H9 (cell line): ENCODE measurements around the gene VWA8. TPM values are rescaled to one million over a fixed set of nuclear protein-coding genes. Genes with fewer than 3 reads are reported as not detected.

ENCODE experiments used
- DNase-seq: peaks from one replicate; pipeline ENCODE4 v3.0.0-alpha.2; 2017
- H2AFZ ChIP-seq: one replicate; pipeline ENCODE4 v1.6.1; 2013; ENCODE audit warnings: mild to moderate bottlenecking, low read length, control low read depth, moderate library complexity
- H2AK5ac ChIP-seq: 2 replicates; pipeline ENCODE4 v1.6.1; 2013; ENCODE audit warnings: low read length, control low read depth, mixed read lengths; ENCODE audit not compliant: insufficient read length
- H2BK120ac ChIP-seq: one replicate; pipeline ENCODE4 v1.6.1; 2013; ENCODE audit warnings: low read depth, mild to moderate bottlenecking, low read length, control low read depth, inconsistent platforms; ENCODE audit not compliant: poor library complexity, severe bottlenecking
- H2BK12ac ChIP-seq: 2 replicates; pipeline ENCODE4 v1.6.1; 2013; ENCODE audit warnings: low read length, control low read depth, mixed read lengths, low read depth; ENCODE audit not compliant: insufficient read length
- H2BK15ac ChIP-seq: 2 replicates; pipeline ENCODE4 v1.6.1; 2013; ENCODE audit warnings: low read depth, low read length, control low read depth
- H2BK20ac ChIP-seq: one replicate; pipeline ENCODE4 v1.6.1; 2013; ENCODE audit warnings: low read depth, mild to moderate bottlenecking, low read length, control low read depth, inconsistent platforms; ENCODE audit not compliant: poor library complexity, severe bottlenecking
- H2BK5ac ChIP-seq: 2 replicates; pipeline ENCODE4 v1.6.1; 2013; ENCODE audit warnings: low read length, control low read depth, mixed read lengths; ENCODE audit not compliant: insufficient read length
- H3K14ac ChIP-seq: 2 replicates; pipeline ENCODE4 v1.6.1; 2013; ENCODE audit warnings: low read length, control low read depth; ENCODE audit not compliant: insufficient read depth
- H3K18ac ChIP-seq: 2 replicates; pipeline ENCODE4 v1.6.1; 2013; ENCODE audit warnings: low read depth, mild to moderate bottlenecking, mixed read lengths, low read length, control low read depth; ENCODE audit not compliant: insufficient read length
- H3K23ac ChIP-seq: 2 replicates; pipeline ENCODE4 v1.6.1; 2013; ENCODE audit warnings: low read length, control low read depth, mixed read lengths, low read depth; ENCODE audit not compliant: insufficient read length
- H3K23me2 ChIP-seq: 2 replicates; pipeline ENCODE4 v1.6.1; 2013; ENCODE audit warnings: low read depth, mild to moderate bottlenecking, mixed read lengths, low read length, control low read depth; ENCODE audit not compliant: insufficient read length, poor library complexity, severe bottlenecking
- H3K27ac ChIP-seq: 2 replicates; pipeline ENCODE4 v1.5.1; 2013; ENCODE audit warnings: low read length, control low read depth, mixed read lengths, low read depth; ENCODE audit not compliant: insufficient read length
- H3K27me3 ChIP-seq: 2 replicates; pipeline ENCODE4 v1.6.1; 2013; ENCODE audit warnings: low read length, control low read depth, inconsistent platforms; ENCODE audit not compliant: insufficient read depth
- H3K4ac ChIP-seq: 2 replicates; pipeline ENCODE4 v1.6.1; 2013; ENCODE audit warnings: low read depth, mild to moderate bottlenecking, control low read depth, inconsistent platforms, low read length, moderate library complexity
- H3K4me1 ChIP-seq: 2 replicates; pipeline ENCODE4 v1.6.1; 2013; ENCODE audit warnings: low read length, control low read depth, inconsistent platforms; ENCODE audit not compliant: insufficient read depth
- H3K4me2 ChIP-seq: 2 replicates; pipeline ENCODE4 v1.6.1; 2013; ENCODE audit warnings: low read length, control low read depth, mixed read lengths; ENCODE audit not compliant: insufficient read length, insufficient read depth
- H3K56ac ChIP-seq: 2 replicates; pipeline ENCODE4 v1.6.1; 2013; ENCODE audit warnings: low read depth, mild to moderate bottlenecking, mixed read lengths, low read length, control low read depth; ENCODE audit not compliant: insufficient read length
- H3K79me1 ChIP-seq: 2 replicates; pipeline ENCODE4 v1.6.1; 2013; ENCODE audit warnings: low read depth, mild to moderate bottlenecking, moderate library complexity, low read length, control low read depth, inconsistent platforms; ENCODE audit not compliant: insufficient read depth, poor library complexity, severe bottlenecking
- H3K79me2 ChIP-seq: 2 replicates; pipeline ENCODE4 v1.6.1; 2013; ENCODE audit warnings: low read length, control low read depth, inconsistent platforms; ENCODE audit not compliant: insufficient read depth
- H3K9ac ChIP-seq: 2 replicates; pipeline ENCODE4 v1.6.1; 2013; ENCODE audit warnings: low read length, control low read depth, mixed read lengths; ENCODE audit not compliant: insufficient read length; ENCODE audit errors: extremely low read depth
- H3K9me3 ChIP-seq: one replicate; pipeline ENCODE4 v1.6.1; 2013; ENCODE audit warnings: low read depth, low read length, inconsistent platforms; ENCODE audit not compliant: control insufficient read depth
- H3T11ph ChIP-seq: one replicate; pipeline ENCODE4 v1.6.1; 2013; ENCODE audit warnings: mild to moderate bottlenecking, low read length, control low read depth, inconsistent platforms
- H4K20me1 ChIP-seq: one replicate; pipeline ENCODE4 v1.6.1; 2013; ENCODE audit not compliant: control insufficient read depth, insufficient read length, insufficient read depth
- H4K5ac ChIP-seq: 2 replicates; pipeline ENCODE4 v1.6.1; 2013; ENCODE audit warnings: low read depth, mild to moderate bottlenecking, mixed read lengths, low read length, control low read depth; ENCODE audit not compliant: insufficient read length
- H4K8ac ChIP-seq: replicated peaks from 2 replicates; pipeline ENCODE4 v1.6.1; 2013; ENCODE audit warnings: low read length, control low read depth, mixed read lengths, low read depth; ENCODE audit not compliant: insufficient read length
- H4K91ac ChIP-seq: 2 replicates; pipeline ENCODE4 v1.6.1; 2013; ENCODE audit warnings: low read depth, mild to moderate bottlenecking, moderate library complexity, mixed read lengths, low read length, control low read depth; ENCODE audit not compliant: insufficient read length
- H3K27ac Mint-ChIP-seq, 3 experiments: 2 replicates in 2 of 3; 3 replicates in 1 of 3; pipeline ENCODE4 v1.8.0; 2020 to 2021; ENCODE audit warnings: mixed read lengths in 3 of 3, mild to moderate bottlenecking in 1 of 3, moderate library complexity in 1 of 3
- H3K27me3 Mint-ChIP-seq: 2 replicates; pipeline ENCODE4 v1.8.0; 2021; ENCODE audit warnings: low read depth, mild to moderate bottlenecking, moderate library complexity, mixed read lengths
- H3K36me3 Mint-ChIP-seq, 3 experiments: 2 replicates in 2 of 3; 3 replicates in 1 of 3; pipeline ENCODE4 v1.8.0; 2020 to 2021; ENCODE audit warnings: low read depth in 3 of 3, mixed read lengths in 3 of 3; ENCODE audit not compliant: insufficient read depth in 1 of 3
- H3K4me1 Mint-ChIP-seq, 2 experiments: 2 replicates each; pipeline ENCODE4 v1.8.0; 2020; ENCODE audit warnings: mixed read lengths in 2 of 2
- H3K4me3 Mint-ChIP-seq, 2 experiments: 2 replicates in 1 of 2; 3 replicates in 1 of 2; pipeline ENCODE4 v1.8.0; 2020 to 2021; ENCODE audit warnings: mild to moderate bottlenecking in 2 of 2, mixed read lengths in 2 of 2, moderate library complexity in 1 of 2
- H3K9me3 Mint-ChIP-seq, 2 experiments: 2 replicates in 1 of 2; 3 replicates in 1 of 2; pipeline ENCODE4 v1.8.0; 2020; ENCODE audit warnings: mild to moderate bottlenecking in 2 of 2, mixed read lengths in 2 of 2, moderate library complexity in 1 of 2
- WGBS: extraction: QIAGEN DNeasy Blood & Tissue Kit; methylation state at CpG from one replicate; pipeline ENCODE4 v1.1.7; 2013; ENCODE audit warnings: missing lambda C conversion rate, low lambda C conversion rate, mixed read lengths; ENCODE audit not compliant: insufficient read length; ENCODE audit errors: extremely low coverage; 5-methylcytosine and 5-hydroxymethylcytosine counted together
- total RNA-seq: library from RNA; stranded (reverse); gene quantifications from 2 replicates; pipeline ENCODE4 v1.2.1, GENCODE V29; 2021
- TF ChIP-seq, protein P1 (sequence below): fragments of 200-600 bp; sonication (generic); conservative IDR thresholded peaks from 3 replicates; pipeline ENCODE4 v1.8.0; 2021; ENCODE audit warnings: antibody characterized with exemption, mild to moderate bottlenecking

VWA8 gene
- total RNA-seq, 1 experiment from 2014 or later: 17.4 TPM

DNA sequence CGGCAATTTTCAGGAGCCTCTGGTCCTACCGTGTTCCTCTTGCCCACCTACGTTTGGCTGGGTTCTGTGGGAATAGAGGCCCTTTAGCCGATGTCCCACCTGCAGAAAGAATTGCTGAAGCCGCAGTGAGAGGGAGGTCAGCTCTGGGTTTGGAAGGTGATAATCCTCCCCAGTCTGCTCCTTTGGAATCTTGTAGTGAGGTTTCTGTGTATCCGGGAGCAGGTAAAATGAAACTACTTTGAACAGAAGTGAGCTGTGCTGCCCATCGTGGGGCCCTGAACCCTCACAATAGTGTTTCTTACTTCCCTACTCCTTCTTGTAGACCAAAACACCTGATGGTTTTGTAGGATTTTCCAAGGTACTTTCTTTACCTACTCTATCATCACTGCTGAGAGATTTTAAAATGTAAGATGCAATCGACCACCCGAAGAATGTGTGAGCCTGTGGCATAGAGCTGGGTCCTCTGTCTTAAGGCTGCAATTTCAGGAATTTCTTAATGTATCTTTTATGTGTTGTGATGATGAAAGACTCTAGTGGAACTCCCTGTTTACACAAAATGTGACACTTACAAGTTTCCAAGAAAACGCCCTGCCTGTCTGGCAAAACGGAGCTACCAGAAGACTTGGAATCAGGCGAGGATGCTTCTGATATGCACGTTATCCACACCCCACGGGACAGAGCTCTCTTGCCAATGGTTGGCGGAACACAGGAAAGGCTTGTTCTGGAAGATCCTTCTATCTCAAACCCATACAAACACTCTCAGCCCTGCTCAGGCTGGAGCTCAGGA is 427.4 kb downstream of the VWA8 start:
- Histone ChIP-seq H2AFZ (no peak overlapping the region), H3K9ac (no peak overlapping the region), H2BK12ac (no peak overlapping the region), H4K8ac (no peak overlapping the region), H3K27ac (no peak overlapping the region), H3K79me2 (no peaks in the 10 kb centered on the region), H4K91ac (no peak overlapping the region), H4K20me1 (no peaks in the 10 kb centered on the region), H3K9me3 (no peaks in the 10 kb centered on the region), H3K4ac (no peak overlapping the region), H3K79me1 (no peaks in the 10 kb centered on the region), H2BK5ac (no peak overlapping the region), H2BK20ac (no peak overlapping the region), H3T11ph (no peak overlapping the region), H4K5ac (no peak overlapping the region), H3K23me2 (no peaks in the 10 kb centered on the region), H3K23ac (no peak overlapping the region), H3K27me3 (no peaks in the 10 kb centered on the region), H2BK120ac (no peak overlapping the region), H3K18ac (no peak overlapping the region), H3K14ac (no peak overlapping the region), H2BK15ac (no peak overlapping the region), H3K4me1 (no peaks in the 10 kb centered on the region), H3K4me2 (no peak overlapping the region), H3K56ac (no peak overlapping the region), H2AK5ac (no peak overlapping the region)
- no peaks in the 10 kb centered on the region; a peak in 1 of 4 replicates for H3K4me1 Mint-ChIP-seq
- H3K36me3 Mint-ChIP-seq: no peaks in the 10 kb centered on the region
- no peak for DNase-seq
- no peak overlapping the region for H3K27ac Mint-ChIP-seq
- no CpG with 5 or more reads among the region's 15 CpGs for WGBS
- no peak overlapping the region for H3K4me3 Mint-ChIP-seq
- TF ChIP-seq, protein P1, sequence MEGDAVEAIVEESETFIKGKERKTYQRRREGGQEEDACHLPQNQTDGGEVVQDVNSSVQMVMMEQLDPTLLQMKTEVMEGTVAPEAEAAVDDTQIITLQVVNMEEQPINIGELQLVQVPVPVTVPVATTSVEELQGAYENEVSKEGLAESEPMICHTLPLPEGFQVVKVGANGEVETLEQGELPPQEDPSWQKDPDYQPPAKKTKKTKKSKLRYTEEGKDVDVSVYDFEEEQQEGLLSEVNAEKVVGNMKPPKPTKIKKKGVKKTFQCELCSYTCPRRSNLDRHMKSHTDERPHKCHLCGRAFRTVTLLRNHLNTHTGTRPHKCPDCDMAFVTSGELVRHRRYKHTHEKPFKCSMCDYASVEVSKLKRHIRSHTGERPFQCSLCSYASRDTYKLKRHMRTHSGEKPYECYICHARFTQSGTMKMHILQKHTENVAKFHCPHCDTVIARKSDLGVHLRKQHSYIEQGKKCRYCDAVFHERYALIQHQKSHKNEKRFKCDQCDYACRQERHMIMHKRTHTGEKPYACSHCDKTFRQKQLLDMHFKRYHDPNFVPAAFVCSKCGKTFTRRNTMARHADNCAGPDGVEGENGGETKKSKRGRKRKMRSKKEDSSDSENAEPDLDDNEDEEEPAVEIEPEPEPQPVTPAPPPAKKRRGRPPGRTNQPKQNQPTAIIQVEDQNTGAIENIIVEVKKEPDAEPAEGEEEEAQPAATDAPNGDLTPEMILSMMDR: no peak
- no peaks in the 10 kb centered on the region for H3K9me3 Mint-ChIP-seq
- H3K27me3 Mint-ChIP-seq: peaks cover 5% of the 10 kb centered on the region
